GM19239 (cell line): Measurements from ENCODE around the gene GPX7.

Source experiments
- DNase-seq: peaks from one replicate; pipeline ENCODE4 v3.0.0; 2011; ENCODE audit warnings: low spot score; ENCODE audit not compliant: insufficient read length
- FAIRE-seq: peaks from 2 replicates; lab custom pipeline; 2011; peaks lifted over from hg19 to GRCh38; lab: Jason Lieb, UNC

Gene GPX7

DNA sequence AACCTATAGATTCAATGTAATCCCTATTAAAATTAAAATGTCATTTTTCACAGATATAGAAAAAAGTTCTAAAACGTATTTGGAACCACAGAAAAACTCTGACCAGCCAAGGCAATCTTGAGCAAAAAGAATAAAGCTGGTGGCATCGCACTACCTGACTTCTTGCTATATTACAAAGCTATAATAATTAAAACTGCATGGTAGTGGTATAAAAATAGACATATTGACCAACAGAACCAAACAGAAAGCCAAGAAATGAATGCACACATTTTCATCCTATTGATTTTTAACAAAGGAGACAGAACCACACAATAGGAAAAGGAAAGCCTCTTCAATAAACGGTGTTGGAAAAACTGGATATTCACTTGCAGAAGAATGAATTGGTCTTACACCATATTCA lies 21.6 kb downstream of the GPX7 start:
- DNase-seq (no peak), FAIRE-seq (no peak)

DNA sequence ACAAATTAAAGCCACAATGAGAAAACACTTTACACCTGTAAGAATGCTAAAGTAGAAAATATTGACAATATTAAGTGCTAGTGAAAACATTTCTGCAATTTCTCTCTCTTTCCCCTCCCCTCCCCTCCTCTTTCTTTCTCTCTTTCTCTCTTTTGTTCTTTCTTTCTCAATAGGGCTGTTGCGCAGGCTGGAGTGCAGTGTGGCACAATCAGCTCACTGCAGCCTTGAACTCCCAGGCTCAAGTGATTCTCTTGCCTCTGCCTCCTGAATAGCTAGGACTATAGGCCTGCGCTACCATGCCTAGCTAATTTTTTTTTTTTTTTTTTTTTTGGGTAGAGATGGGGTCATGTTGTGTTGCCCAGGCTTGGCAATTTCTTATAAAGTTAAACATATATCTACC lies 24.9 kb downstream of the GPX7 start:
- DNase-seq (no peak), FAIRE-seq (no peak)

GRCh38 chr1:52628614-52629324 lies 26.6 kb downstream of the GPX7 start:
- FAIRE-seq, result no peak
- no peak for DNase-seq

DNA sequence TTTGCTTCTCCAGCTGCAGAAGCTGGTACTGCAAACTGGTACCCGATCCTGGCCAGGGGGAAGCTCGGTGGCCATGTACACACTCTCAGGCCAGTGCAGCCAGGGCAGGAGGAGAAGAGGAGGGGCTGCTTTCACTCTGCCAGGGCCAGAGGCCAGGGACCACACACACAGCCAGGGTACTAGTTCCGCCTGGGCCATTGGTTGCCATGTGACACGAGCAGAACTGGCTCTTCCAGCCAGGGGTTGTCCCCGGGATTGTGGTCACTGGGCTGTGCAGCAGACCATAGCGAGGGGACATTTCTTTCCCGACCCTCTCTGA lies 27.1 kb downstream of the GPX7 start:
- FAIRE-seq (no peak), DNase-seq (no peak)

- no peak for DNase-seq
- no peak for FAIRE-seq
These were observed 27.5 kb downstream of the GPX7 start for GRCh38 chr1:52629667-52630066.

DNA sequence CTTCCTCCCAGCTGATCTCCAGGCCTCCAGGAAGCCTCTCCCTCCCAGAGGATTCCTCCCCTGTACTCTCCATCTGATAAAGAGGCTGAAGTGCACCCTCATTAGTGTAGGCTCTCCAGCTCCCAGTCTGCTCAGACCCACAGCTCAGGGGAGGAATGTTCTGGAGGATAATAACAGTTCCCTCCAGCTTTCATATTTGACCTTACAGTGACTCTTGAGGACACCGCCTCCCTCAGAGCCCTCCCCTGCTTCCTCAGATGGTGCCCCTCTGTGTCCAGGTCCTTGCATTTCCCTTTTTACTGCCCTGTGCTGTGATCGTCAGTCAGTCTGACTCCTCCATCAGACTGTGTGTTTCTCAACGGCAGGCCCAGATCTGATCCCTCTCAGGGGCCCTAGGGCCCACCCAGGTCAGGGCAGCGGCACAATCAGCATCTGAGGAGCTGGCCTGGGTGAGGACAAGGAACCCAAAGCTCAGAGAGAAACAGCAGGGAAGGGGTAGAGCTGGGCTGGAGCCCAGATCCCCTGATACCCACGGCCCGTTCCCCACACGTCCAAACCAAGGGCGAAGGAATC lies 29.7 kb downstream of the GPX7 start:
- FAIRE-seq (no peak), DNase-seq (no peak)

- DNase-seq (peak; percentile 30), FAIRE-seq (no peak)
These were observed 30.6 kb downstream of the GPX7 start, which contains the start of gene SHISAL2A for GRCh38 chr1:52632732-52633290. TSS of gene SHISAL2A (plus strand) at chr1:52633168. CDS start at chr1:52633494, 326 bp downstream.

GRCh38 chr1:52633291-52633754 lies 31.2 kb downstream of the GPX7 start:
- no peak for FAIRE-seq

GRCh38 chr1:52634111-52634510 lies 31.9 kb downstream of the GPX7 start:
- FAIRE-seq (no peak), DNase-seq (no peak)

More at GRCh38 chr1:52633291-52633754, 31.2 kb downstream of the GPX7 start:
- peak; percentile 29 for DNase-seq

- FAIRE-seq (peak; percentile 63), DNase-seq (no peak)
These were observed 33.3 kb downstream of the GPX7 start for GRCh38 chr1:52635321-52636089.

DNA sequence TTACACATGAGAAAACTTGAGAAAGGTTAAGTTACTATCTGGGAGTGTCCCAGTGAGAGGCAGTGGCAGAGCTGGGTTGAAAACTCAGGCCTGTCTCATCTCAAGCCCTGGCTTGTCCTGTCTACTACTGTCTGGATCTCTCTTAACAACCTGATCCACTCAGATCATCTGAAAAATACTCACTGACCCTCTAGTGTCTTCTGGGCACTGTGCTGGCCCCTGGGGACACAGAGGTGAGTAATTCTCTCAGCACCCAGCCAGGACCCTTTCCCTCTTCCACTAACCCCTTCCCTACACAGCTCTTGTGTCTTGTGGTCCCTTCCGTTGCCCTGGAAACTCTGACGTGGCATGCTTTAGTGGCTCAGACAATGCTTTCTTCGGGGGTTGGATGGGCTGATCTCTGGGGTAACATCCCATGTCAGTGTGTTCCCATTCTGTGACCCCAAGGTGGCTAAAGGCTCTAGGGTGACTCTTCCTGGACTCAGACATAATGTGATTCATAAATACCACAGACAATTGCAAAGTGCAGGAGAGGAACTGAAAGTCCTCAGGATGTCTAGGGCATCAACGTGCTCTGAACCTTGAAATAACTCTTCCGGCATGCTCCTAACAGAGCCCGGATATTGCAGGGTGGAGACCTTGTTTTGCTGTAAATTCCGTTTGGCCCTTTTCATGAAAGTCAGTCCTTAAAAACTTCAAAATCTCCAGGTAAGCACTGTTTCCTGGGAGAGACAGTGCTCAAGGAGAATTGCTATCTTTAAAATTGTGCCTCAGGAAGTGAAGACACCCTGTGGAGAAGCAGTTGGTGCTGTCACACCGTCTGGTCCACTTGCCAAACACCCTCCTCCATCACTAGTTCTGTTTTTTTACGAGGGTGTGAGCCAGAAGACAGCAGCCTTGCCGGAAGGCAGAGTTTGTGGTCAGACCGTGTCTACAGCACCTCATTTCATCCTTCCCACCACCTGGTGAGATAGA lies 34.8 kb downstream of the GPX7 start:
- DNase-seq (peak; percentile 67), FAIRE-seq (peak; percentile 96)

DNA sequence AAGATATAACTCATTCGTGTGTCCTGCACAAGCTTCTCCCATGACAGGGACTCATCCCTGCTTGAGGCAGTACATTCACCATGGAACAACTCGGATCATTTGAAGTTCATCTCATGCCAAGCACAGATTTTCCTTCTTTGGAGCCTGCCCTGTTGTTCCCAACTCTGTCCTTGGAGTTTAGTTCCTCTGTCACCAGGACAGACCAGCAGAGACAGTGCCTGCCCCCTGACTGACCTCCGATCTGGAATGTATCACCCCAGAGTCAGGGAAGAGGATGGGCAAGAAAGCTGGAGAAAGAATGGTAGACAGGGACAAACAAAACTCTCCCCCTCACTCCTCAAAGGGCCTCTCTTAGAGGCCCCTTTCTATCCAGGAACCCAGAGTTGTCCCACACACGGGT lies 35.8 kb downstream of the GPX7 start:
- FAIRE-seq (no peak), DNase-seq (no peak)

GRCh38 chr1:52640697-52641096 lies 38.5 kb downstream of the GPX7 start:
- FAIRE-seq (no peak), DNase-seq (no peak)

DNA sequence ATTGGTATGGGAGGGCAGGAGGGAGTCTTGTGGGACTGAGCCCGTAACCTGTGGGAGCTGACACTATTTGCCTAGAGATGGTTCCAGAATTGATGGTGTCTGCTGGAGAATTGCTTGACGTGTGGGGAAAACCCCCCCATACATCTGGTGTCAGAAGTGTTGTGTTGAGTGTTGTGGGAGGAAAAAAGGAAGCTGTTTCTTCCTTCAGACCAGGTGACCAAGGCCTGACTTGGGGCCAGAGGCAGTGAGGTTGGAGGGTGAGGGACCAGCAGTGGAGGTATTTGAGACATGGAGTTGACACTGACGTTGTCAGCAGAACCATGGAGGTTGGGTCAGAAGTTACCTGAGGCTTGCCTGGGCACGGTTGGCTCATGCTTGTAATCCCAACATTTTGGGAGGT lies 39.1 kb downstream of the GPX7 start:
- DNase-seq (no peak), FAIRE-seq (no peak)

- DNase-seq (no peak), FAIRE-seq (no peak)
These were observed 43.1 kb downstream of the GPX7 start for GRCh38 chr1:52645261-52645660.

GRCh38 chr1:52651904-52652303 lies 49.7 kb downstream of the GPX7 start:
- no peak for FAIRE-seq

DNA sequence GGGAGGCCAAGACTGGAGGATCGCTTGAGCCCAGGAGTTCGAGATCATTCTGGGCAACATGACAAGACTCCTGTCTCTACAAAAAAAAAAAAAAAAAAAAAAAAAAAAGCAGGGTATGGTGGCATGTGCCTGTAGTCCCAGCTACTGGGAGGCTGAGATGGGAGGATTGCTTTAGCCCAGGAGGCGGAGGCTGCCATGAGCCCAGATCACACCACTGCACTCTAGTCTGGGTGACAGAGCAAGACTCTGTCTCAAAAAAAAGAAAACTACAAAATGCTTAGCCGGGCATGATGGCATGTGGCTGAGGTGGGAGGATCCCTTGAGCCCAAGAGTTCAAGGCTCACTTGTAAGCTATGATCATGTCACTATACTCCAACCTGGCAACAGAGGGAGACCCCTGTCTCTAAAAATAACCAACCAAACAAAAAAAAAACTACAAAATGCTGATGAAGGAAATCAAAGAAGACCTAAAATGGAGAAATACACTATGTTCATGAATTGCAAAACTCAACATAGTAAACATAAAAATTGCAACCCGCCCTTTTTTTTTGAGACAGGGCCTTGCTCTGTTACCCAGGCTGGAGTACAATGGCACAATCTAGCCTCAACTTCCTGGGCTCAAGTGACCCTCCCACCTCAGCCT lies 51.2 kb downstream of the GPX7 start:
- no peak for FAIRE-seq
- DNase-seq, result no peak

More at GRCh38 chr1:52651904-52652303, 49.7 kb downstream of the GPX7 start:
- DNase-seq, result no peak

GRCh38 chr1:52654063-52654462 lies 51.9 kb downstream of the GPX7 start:
- no peak for DNase-seq
- no peak for FAIRE-seq

GRCh38 chr1:52657702-52658101 lies 55.5 kb downstream of the GPX7 start:
- FAIRE-seq (no peak), DNase-seq (no peak)
